ENCODE measurements around the gene TRRAP. TPM values are rescaled to one million over a fixed set of nuclear protein-coding genes. Genes with fewer than 3 reads are reported as not detected.

The TRRAP gene
- total RNA-seq (10 to 100 TPM in 4 of 5 donors, 1 to 10 TPM in 1; 9.9 to 38.0 (median 23.5) TPM), polyA plus RNA-seq (1 to 10 TPM; 4.3 to 6.0 (median 4.7) TPM)
- long read RNA-seq, donor 1, result 0 reads
- long read RNA-seq, donor 2, partial matches to known transcripts, result 6 of 6 reads
- long read RNA-seq, donor 2, other reads (novel, unspliced or antisense), result 0 of 6 reads
- long read RNA-seq, donor 3, result 0 reads
- long read RNA-seq, donor 4, result 0 reads
- long read RNA-seq, donor 5, result 0 reads
- long read RNA-seq, donor 6, partial matches to known transcripts, result 47 of 47 reads
- long read RNA-seq, donor 6, other reads (novel, unspliced or antisense), result 0 of 47 reads
- long read RNA-seq, donor 7, result 0 reads
- long read RNA-seq, donor 8, result 0 reads
- long read RNA-seq, donor 9, partial matches to known transcripts, result 9 of 9 reads
- long read RNA-seq, donor 9, other reads (novel, unspliced or antisense), result 0 of 9 reads
- long read RNA-seq, donor 10, result 0 reads

DNA sequence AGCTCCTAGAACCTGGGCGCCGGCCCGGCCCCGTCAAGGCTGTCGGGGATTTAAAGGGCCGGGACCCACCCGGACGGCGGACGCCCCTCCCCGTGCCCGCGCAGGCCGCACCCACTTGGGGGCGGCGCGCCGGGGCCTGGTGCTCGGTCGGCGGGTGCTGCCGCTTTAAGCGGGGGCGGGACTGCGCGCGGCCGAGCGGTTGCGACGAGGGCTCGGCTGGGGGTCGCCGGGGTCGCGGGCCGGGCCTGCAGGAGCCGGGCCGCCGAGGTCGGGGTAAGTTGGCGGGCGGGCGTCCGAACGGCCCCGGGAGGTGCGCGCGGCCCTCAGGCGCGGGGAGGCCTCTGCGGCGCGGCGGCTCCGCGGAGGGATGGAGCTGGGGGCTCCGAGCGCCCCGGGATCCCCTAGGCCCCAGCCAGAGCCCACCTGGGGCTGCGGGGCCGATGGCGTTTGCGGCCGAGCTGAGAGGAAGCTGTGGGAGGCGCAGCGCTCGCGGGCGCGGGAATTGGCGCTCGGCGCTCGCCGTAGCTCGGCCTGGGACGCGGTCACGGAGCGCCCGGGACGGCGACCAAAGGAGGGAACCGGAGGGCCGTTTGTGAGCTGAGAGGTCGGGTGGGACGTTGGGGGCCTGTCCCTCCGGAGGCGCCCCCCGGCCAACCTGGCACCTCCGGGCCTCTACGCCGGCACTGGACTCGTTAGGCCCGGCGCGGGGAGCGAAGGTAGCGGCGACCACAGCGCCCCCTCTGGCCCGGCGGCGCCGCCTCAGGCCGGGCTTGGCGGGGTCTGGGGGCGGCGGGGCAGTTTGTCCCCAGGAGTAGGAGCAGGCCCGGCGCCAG, at the start of gene TRRAP:
Gene TRRAP (plus strand): TSS at position 168 of the 833 bp plus-strand sequence. CDS start 2,619 bp downstream, outside the sequence.
- 0% methylated on average over 1 to 113 of the region's 113 CpGs for WGBS, 5 donors
- Histone ChIP-seq H3K9me3 (no peaks in the 10 kb centered on the region), H3K4me1 (peaks cover 13 to 28% (median 26%) of the 10 kb centered on the region in 4 donors), H3K27me3 (peaks cover 0 to 6% (median 0%) of the 10 kb centered on the region in 3 donors), H3K4me3 (peak within 1 kb of the TSS; percentile 90 to 100 (median 94)), H3K27ac (peak within 1 kb of the TSS; percentile 91 to 99 (median 96)), H3K36me3 (peaks cover 10 to 31% (median 29%) of the 10 kb centered on the region in 4 donors)
- intact Hi-C loops (cut with DNase I; ENCODE audit: low total_unique reads), result no loop called here
- peak; percentile 75 to 93 for DNase-seq
- TF ChIP-seq, protein P1, sequence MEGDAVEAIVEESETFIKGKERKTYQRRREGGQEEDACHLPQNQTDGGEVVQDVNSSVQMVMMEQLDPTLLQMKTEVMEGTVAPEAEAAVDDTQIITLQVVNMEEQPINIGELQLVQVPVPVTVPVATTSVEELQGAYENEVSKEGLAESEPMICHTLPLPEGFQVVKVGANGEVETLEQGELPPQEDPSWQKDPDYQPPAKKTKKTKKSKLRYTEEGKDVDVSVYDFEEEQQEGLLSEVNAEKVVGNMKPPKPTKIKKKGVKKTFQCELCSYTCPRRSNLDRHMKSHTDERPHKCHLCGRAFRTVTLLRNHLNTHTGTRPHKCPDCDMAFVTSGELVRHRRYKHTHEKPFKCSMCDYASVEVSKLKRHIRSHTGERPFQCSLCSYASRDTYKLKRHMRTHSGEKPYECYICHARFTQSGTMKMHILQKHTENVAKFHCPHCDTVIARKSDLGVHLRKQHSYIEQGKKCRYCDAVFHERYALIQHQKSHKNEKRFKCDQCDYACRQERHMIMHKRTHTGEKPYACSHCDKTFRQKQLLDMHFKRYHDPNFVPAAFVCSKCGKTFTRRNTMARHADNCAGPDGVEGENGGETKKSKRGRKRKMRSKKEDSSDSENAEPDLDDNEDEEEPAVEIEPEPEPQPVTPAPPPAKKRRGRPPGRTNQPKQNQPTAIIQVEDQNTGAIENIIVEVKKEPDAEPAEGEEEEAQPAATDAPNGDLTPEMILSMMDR (IDR thresholded peaks at IDR 0.05), result peak in 5 of 7 experiments; percentile 76 to 98 (median 91)
- TF ChIP-seq POLR2A (IDR thresholded peaks at IDR 0.05) (no peak), POLR2AphosphoS5 (IDR thresholded peaks at IDR 0.05) (peak in 2 of 3 donors; percentile 8 to 68)

GRCh38 chr7:98830972-98831548, 47.3 kb upstream of the TRRAP start:
- intact Hi-C loops (cut with DNase I; ENCODE audit: low total_unique reads), result no loop called here
- DNase-seq, result no peak
- H3K4me3 ChIP-seq, result no peak overlapping the region
- H3K9me3 ChIP-seq, result no peaks in the 10 kb centered on the region
- peaks cover 0 to 12% (median 4%) of the 10 kb centered on the region in 4 donors for H3K4me1 ChIP-seq
- H3K27me3 ChIP-seq, result peaks cover 0 to 17% (median 0%) of the 10 kb centered on the region in 3 donors
- TF ChIP-seq POLR2AphosphoS5 (IDR thresholded peaks at IDR 0.05), result no peak
- TF ChIP-seq, protein P1 (IDR thresholded peaks at IDR 0.05), result no peak
- no peak for TF ChIP-seq POLR2A (IDR thresholded peaks at IDR 0.05)
- no peak for TF ChIP-seq EP300 (IDR thresholded peaks at IDR 0.05)
- no peaks in the 10 kb centered on the region for H3K36me3 ChIP-seq
- no peak overlapping the region for H3K27ac ChIP-seq
- 55 to 81% (median 66%) methylated on average over 2 of the region's 2 CpGs for WGBS, 5 donors

GRCh38 chr7:98831641-98832221, 46.6 kb upstream of the TRRAP start:
- Histone ChIP-seq H3K36me3 (no peaks in the 10 kb centered on the region), H3K27me3 (peaks cover 0 to 18% (median 0%) of the 10 kb centered on the region in 3 donors), H3K27ac (no peak overlapping the region), H3K4me1 (peaks cover 0 to 6% (median 2%) of the 10 kb centered on the region in 4 donors), H3K9me3 (no peaks in the 10 kb centered on the region), H3K4me3 (no peak overlapping the region)
- intact Hi-C loops (cut with DNase I; ENCODE audit: low total_unique reads), result no loop called here
- TF ChIP-seq POLR2A (IDR thresholded peaks at IDR 0.05), result no peak
- no peak for TF ChIP-seq POLR2AphosphoS5 (IDR thresholded peaks at IDR 0.05)
- TF ChIP-seq, protein P1 (IDR thresholded peaks at IDR 0.05), result peak in 2 of 7 experiments; percentile 23 to 42
- TF ChIP-seq EP300 (IDR thresholded peaks at IDR 0.05), result no peak
- DNase-seq, result no peak
- 69 to 87% (median 77%) methylated on average over 8 of the region's 8 CpGs for WGBS, 5 donors
